Bone marrow (tissue), 2 donors: ENCODE measurements around the gene PALS1.
"Not testable (repeated sequence)": the region's sequence is repeated elsewhere in the genome, so short reads cannot be mapped to it uniquely, and the experiment has no call there.

ENCODE experiments used
- DNase-seq, 2 donors: peaks; one replicate each; lab custom pipeline; 2025; lab: John Stamatoyannopoulos, UW

PALS1 gene

DNA sequence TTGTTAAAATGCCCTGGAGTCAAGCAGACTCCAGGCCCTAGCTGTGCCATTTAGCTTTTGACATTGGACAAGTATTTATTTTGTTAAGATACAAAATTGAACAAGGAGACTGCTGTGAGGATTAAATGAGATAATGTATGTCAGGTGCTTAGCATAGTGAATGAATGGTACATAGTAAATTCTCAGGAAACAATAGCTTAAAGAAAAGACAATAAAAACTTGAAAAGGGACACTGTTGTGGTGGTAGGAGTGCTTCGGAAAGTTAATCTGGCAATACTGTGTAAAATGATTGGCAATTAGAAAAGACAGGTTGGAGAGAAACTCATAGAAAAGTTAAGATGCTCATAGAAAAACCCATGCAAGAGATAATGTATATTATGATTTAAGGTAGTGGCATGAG lies 19.7 kb downstream of the PALS1 start:
- DNase-seq: no peak

DNA sequence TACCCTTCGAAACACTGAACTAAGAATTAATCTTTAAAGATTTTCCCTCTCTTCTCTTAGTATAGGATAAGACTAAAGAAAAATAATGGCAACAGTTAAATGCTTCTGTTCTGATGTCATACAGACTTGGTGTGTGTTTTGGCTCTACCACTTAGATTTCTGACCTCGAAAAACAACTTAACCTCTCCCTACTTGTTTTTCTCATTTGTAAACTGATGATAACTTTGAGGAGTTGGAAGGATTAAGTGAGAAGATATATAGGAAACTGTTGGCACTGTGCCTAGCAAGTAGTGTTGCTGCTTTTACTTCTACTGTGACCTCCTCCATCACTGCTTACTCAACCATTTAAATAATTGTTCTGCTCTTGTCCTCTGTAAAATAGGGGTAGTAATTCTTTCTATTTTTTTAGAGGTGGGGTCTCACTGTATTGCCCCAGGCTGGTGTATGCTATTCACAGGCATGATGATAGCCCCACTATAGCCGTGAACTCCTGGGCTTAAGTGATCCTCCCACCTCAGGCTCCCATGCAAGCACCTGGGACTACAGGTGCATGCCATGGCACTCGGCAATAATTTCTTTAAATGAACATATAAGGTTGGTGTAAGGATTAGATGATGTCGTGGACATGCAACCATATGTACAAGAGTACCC lies 22.4 kb downstream of the PALS1 start:
- no peak for DNase-seq

DNA sequence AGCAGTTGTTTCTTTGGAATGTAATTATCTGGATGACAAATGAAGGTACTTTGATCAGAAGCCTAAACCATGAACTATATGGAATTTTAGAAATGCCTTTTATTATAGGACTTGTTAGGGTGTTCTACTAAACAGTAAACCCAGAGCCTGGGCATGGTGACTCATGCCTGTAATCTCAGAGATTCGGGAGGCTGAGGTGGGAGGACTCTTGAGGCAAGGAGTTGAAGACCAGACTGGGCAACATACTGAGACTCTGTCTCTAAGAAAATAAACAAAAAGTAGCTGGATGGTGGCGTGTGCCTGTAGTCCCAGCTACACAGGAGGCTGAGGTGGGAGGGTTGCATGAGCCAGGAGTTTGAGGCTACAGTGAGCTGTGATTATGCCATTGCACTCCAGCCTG lies 23.9 kb downstream of the PALS1 start:
- no peak for DNase-seq

DNA sequence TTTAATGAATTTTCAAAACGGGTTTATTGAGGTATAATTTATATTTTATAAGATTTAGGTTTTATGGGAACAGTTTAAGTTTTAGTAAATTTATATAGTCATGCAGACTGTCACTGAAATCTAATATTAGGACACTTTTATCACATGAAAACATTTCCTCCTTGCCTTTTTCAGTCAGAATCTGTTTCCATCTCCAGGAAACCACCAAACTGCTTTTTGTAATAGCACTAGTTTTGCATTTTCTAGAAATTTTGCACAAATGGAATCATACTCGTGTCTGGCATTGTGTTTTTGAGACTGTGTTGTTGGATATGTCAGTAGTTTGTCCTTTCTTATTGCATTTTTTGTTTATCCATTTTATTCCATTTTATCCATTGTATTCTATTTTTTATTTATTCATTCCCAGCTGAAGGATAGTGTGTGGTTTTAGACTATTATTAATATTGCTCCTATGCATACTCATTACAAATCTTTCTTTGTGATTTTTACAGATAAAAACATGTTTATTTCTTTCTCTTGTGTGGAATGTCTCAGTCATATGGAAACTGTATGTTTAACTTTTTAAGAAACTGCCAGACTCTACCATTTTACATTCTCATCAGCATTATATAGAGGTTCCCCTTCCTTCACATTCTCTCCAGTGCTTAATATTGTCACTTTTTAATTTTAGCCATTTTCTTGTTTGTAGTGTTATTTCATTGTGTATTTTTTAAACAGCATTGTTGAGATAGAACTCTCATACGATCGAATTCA lies 26.5 kb downstream of the PALS1 start:
- peak in 1 of 2 donors; percentile 7 for DNase-seq

DNA sequence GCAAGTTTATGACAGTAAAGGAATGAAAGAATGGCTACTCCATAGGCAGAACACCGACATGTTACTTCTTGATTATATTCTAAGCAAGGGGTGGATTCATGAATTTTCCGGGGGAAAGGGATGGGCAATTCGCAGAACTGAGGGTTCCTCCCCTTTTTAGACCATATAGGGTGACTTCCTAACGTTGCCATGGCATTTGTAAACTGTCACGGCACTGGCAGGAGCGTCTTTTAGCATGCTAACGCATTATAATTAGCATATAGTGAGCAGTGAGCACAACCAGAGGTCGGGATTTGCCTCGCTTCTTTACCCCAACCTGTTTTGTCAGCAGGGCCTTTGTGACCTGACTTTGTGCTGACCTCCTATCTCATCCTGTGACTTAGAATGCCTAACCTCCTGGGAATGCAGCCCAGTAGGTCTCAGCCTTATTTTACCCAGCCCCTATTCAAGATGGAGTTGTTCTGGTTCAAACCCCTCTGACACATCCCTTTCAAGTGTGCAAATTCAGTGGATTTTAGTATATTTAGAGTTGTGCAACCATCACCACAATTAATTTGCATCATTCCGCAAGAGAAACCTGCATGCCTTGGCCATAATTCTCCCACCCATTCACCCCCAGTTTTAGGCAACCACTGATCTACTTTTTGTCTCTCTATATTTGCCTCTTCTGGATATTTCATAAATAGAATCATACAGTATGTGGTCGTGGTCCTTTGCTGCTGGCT lies 27.4 kb downstream of the PALS1 start:
- no peak for DNase-seq

DNA sequence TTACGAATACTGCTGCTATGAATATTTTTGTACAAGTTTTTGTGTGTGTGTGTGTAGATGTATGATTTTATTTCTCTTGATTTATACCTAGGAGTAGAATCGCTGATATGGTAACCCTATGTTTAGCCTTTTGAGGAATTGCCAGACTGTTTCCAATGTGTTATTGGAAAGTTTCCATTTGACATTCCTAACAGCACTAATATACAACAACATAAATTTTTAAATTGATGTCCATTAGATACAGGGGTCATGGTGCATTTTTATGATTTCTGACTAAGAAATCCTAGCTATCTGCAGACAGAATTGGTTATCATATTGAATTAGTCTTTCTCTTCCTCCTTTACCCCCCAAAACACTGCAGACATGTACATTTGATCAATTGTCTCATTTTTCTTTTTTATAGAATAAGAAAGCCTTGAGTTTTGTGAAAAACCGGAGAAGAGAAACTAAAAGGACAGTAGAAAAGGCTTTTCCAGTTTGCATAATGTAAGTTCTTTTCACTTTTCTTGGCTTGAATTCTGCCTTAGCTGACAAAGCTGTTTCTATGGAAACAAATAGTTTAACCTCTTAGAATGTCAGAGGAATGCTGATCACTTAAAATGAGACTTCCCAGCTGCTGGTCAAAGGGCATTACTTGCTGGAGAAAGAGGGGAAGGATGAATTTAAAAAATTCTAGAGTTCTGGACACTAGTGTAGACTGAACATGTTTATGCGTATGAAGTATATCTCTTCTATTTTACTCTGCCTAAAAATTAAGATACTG lies 28.2 kb downstream of the PALS1 start:
- no peak for DNase-seq

DNA sequence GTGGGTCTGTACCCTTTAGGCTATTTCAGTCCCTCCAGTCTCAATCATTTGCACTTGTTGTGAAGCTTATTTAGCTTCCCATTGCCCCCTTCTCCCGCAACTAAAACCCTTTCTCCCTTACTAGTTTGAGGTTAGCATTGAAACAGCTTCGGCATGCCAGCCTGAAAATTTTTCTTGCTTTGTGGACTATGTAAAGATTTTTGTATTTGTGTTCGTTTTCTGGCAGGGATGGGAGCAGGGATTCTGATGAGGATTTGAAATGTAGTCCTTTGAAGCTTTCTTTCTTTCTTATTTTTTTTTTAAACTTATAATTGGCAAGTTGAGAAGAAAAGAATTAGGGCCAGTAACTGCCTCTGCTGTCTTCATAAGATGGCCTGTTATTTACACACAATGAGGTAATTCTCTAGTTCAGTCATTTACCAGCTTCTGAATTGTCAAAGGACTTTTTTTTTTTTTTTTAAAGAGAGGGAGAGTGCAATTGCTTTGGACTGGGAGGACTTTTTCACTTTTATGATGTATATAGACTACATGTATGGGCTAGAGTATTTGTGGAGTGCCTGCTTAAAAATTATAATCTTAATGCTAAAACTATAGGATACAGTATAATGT lies 29.0 kb downstream of the PALS1 start:
- no peak for DNase-seq

DNA sequence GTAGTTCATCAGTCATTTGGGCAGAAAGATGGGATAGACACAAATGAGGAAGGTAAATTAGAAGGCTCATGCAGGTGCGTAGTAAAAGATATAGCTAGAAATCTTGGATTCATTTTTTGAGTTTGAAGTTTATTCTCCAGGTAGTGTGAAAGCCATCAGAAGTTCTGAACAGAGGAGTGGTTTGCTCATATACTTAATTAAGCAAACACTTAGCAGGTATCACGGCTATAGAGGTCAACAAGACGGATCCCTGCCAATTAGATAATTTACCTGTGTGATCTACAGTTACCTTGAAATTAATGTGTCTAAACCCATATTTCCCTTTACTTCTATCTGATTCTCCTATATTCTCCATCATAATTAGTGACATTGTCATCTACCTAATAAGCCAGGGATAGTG lies 29.7 kb downstream of the PALS1 start:
- DNase-seq: no peak

DNA sequence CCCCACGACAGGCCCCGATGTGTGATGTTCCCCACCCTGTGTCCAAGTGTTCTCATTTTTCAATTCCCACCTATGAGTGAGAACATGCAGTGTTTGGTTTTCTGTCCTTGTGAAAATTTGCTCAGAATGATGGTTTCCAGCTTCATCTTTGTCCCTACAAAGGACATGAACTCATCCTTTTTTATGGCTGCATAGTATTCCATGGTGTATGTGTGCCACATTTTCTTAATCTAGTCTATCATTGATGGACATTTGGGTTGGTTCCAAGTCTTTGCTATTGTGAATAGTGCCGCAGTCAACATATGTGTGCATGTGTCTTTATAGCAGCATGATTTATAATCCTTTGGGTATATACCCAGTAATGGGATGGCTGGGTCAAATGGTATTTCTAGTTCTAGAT lies 32.0 kb downstream of the PALS1 start:
- not testable (repeated sequence) for DNase-seq

DNA sequence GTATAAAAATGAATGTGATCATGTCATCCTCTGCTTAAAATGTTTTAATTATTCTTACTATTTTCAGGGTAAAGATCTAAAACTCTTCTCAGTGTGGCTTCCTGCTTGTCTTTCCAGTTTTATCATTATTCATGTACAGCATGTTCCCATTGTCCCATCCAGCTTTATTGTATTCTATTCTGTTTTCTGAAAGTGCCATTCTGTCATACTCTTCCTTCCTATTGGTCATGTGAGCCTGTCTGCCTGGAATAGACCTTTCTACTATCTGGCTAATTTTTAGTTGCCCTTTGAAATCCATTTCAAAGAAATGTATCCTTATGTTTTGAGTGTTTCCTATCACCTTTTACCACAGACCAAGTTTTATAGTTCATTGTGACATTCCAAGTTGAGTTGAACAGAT lies 34.9 kb downstream of the PALS1 start:
- DNase-seq: no peak

DNA sequence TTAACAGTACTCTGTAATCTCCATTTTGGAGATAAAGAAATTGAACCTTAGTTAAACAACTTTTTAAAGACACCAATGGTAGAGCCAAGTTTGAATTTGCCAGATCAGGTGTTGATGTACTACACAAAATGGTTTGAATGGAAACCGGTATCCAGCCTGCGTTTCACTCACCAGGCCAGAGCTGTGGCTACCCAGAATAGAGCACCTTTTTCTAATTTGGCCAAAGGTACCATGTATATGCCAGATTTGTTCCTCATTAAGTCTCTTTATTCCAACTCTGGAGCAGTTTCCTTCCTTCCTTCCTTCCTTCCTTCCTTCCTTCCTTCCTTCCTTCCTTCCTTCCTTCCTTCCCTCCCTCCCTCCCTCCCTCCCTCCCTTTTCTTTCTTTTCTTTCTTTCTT lies 39.3 kb downstream of the PALS1 start:
- DNase-seq: no peak

DNA sequence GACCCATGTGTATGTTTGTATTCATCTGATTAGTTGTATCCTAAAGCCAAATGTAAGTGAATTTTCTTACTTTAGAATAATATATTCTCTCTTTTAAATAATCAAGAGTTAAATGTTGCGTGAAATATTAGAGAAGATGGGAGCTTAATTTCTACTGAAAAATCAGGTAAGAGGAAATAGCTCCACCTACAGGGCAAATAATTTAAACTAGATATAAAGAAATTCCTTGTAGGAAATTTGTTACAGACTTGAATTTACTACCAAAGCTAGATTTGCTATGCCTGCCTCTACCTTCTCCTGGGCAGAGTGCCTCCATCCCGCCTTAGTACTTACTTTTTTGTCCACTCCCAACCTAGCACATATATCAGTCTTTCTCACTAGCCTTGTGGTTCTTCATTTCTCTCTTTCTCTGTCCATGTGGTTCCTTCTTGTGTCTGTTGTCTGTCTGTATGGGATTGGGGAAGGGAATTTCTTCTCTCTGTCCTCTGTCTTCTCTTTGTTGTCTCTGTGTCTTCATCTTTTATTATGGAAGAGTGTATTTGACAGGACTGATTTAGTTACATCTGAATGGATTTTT lies 44.7 kb downstream of the PALS1 start:
- DNase-seq: peak in 1 of 2 donors; percentile 38
